ENCODE measurements around the gene TDRD5.

TDRD5 gene, protein sequence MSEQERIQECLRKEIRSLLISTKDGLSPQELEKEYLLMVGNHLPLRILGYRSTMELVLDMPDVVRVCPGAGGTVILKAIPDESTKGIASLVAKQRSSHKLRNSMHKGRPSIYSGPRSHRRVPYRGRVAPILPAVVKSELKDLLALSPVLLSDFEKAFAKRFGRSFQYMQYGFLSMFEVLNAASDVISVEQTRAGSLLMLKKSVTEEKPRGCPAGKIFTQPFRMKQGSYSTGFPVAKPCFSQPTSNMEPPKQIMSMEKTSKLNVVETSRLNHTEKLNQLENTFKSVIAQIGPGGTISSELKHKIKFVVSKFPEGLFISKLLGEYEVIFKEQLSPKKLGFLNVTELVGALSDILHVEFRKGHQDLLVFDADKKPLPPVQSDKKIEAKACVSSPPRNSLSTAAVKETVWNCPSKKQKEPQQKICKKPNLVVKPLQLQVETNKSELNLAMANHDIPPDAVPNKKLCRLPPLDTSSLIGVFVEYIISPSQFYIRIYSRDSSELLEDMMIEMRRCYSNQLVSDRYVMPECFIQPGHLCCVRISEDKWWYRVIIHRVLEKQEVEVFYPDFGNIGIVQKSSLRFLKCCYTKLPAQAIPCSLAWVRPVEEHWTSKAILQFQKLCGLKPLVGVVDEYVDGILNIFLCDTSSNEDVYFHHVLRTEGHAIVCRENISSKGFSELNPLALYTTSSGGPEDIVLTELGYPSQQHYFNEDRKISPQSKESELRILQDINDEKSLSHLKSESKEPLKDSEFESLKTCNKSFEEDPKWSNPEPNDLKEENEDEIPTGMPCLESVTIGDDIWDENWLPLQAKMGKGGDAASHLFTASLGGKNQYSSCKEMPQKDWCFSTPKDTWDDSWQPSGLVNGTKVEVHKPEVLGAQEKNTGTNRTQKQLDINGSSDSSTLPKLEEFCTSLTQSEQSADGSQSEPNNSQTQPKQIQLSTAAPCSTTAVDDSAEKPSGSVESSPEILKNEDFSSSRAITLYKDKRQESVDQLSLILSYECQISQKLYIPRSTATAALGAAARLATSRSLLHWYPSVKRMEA

DNA sequence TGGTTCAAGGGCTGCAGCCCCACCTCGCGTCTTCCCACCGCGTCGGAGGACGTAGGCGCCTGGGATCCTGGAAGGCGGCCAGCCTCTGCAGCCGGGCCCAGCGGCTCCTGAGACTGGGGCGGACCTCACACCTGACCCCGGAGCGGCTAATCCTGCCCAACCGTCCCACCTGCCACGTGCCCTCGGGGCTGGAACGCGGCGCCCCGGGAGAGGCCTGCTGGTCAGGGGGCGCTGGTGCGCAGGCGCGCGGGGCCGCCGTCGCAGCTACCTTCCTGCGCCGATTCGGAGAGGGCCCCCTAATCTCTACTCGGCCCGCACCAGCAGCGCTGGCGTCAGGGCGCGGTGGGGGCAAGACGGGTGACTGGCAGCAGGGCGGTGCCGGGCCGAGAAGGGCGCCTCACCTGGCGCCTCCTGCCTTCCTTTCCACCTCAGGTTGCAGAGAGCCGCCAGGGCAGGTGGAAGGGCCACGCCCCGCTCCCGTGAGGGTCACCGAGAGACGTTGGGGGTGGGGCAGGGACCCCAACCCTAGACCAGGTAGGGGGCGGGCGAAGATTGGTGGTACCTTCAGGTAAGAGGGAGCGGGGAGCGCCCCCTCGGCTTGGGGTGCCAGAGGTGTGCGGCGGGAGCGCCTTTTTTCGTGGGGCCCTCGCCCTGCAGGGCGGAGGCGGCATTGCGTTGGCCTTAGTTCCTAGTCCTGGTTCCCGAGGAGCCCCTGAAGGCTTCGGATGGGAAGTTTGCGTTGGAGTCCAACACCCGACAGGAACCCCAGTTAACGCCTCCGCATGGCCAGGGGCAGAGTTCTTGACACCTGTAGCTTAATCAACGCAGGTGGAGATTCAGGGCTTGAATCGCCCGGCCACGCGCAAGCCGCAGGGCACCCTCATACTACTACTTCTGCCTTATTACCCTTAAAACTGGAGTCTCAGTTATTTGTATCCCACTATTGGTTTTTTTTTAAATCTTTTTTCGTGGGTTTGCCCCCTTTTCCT, at the start of gene TDRD5:
TSS of gene TDRD5 (plus strand) at position 241 of the 989 bp plus-strand sequence. CDS start 784 bp downstream, outside the sequence.
- no peak for DNase-seq

DNA sequence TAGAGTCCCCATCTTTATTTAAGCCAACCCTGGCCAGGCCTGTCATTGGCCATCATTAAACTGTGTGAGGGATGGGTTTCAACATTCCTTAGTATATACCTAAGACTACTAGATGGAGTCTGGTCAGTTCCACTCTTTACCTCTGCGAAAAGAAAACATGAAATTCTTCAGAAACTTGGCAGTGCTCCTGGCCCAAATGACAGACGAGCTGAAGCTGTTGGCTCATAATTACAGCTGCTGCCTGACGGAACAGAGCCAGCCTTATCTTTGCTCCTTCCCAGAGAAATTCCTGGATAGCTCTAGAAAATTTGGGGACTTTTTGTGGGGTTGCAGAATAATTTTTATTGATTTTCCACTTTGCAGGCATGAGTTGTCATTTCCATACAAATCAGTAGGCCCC, 46.3 kb upstream of the TDRD5 start:
- DNase-seq, result no peak

DNA sequence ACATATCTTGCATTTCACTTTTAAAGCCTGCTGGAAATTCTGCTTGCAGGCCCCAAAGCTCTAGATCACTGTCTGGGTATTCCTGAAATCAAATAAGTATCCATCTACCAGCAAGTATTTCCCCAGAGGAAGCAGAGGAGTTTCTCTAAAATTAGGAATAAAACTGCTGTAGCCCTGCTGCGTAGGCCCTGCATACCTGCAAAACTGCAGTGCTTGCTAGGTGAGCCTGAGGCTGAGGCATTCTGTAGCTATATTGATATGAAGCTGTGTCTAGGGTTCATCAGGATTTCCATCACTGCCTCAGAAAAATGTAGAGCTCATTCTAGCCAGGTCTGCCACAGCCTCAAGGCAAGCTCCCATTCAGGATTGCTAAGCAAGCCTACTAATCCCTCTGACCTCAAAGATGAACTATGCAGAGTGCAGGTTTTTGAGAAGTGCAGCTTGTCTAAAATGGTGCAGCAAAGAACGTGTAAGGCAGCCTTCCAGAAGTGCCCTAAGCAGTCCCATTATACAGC, 44.6 kb upstream of the TDRD5 start:
- no peak for DNase-seq

DNA sequence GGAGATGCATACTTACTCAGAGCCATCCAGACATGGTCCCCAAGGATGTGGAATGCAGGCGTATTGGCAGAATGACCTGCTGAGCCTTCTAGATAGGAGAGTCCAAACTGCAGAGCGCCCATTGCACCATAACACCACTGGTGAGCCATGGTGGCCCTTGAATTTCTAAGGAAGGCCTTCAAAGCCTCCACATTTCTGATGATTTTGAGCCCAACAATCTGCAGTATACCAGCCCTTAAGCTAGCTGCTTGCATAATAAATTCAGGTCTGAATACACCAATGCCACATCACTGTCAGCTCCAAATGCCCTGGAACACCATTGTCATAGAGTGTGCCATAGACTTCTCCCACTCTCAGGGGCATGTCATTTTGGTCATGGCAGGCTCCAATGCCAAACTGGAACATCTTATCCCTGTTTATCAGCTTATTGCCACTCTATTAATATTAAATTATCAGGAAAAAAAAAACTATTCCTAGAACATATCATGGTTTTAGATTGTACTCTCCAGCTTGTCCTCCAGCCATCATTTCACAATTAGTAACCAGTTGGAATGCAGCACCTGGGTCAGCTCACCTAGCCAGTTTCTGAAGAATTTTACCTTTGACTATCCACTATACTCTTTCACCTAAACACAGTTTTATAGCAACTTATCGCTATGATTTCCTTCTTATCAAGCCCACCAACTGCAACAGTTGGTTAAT, 42.8 kb upstream of the TDRD5 start:
- no peak for DNase-seq

DNA sequence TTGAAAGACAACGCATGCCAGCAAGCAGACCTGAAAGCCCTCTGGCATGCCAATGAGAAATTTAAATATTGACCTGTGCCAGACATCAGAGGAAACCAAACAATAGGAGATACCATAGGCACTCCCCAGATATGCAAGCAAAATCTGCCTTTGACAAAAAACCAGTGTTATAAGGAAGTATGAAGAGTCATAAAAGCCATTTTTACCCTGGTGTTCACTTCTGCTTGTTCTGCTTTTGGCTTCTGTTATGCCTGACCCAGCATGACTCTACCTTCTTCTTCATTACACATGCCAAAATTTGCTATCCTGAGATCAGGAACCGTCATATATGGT, 42.3 kb upstream of the TDRD5 start:
- no peak for DNase-seq

DNA sequence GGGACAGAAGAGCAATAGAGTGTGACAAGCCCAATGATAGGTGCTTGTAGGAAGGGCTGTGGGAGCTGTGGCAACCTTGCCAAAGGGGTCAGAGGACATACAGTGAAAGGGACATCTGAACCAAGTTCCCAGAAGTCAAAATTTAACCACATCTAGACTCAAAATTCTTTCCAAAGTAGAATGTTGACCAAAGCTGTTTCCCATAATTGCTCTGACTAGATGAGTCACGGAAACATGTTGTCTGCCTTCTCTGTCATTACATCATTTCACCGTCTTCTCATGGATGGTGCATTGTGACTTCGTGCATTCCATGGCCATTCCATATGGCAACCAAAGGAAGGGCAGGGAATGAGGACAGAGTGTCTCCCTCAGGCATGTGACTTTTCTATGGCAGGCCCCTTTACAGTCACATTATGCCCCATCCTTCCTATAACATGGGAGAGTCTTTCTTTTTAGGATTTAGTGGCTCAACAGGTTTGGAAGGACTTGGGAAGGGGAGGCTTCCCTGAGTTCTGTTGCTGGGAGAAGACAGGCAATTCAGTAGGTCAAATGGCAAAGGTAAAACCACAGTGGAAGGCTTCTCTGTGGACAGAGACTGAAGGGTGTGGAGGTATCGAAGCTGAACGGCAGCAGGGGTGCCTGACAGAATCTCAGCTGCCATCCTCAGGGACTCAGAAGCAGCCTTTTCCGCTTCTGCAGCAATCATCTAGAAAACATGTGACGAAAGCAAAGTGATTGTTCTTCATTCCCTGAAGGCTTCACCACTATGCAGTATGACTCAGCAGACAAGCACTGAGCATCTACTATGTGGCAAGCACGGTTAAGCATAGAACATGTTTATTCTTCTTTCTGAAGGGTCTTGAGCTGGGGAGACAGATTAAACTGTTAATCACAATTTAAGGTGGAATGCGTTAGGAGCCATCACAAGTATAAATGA, 40.6 kb upstream of the TDRD5 start:
- no peak for DNase-seq

DNA sequence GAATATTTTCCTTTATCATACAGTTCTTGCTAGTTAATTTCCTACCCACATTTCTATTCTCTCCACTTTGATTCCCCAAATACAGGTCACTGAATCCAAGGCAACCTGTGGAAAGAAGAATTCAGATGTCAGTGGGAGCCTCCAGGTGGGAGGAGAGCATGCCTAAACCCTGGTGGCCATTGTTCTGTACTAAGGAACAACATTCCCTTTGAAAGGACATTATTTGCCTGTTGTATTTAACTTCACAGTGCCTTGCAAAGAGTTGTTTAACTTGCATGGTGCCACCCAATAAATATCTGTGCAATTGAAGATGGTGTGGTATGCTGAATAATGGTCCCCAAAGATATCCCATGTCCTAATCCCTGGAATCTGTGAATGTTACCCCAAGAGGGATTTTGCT, 37.2 kb upstream of the TDRD5 start:
- no peak for DNase-seq

DNA sequence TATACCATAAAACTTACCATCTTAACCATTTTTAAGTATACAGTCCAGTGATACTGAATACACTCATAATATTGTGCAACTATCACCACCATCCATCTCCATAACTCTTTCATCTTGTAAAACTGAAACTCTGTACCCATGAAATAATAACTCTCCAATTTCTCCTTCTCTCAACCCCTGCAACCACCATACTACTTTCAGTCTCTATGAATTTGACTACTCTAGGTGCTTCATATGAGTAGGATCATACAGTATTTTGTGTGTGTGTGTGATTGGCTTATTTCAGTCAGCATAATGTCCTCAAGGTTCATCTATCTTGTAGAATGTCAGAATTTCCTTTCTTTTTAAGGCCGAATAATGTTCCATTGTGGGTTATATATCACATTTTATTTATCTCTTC, 33.6 kb upstream of the TDRD5 start:
- no peak for DNase-seq

DNA sequence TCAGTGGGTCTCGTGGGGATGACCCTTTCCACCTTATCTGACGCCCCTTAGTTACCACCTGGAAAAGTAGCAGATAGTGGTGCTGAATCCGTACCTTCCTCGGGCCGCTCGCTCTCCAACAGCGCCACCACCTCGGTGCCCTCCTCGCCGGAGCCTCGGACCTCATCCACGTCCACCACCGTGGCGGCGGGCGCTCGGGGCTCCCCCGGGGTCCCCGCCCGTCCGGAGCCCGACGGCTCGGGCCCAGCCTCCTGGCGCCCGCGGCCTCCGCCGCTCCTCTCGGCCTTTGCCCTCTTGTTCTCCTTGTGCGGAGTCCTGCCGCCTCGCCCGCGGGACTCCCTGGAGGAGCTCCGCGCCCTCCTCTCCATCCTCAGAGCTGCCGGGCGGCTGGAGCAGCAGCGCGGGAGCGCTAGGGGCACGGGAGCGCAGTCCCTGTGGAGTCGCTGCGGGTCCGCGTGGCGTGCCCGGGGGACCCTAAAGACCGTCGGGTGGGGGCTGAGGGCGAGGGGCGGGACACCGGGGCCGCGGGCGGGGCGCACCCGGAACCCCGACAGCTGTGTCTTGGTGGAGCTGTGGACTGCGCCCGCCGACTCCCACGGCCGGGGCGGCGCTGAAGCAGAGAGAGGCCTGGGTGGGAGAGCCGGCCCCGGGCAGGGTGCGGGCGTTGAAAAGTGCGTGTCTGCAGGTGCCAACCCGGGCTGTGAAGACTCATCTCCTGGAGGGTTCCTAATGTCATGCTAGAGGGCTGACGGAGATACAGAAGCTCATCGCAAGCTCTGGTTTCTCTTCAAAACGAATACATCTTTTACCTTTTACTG, 15.9 kb upstream of the TDRD5 start, which contains the start of gene NPHS2:
TSS of gene NPHS2 (minus strand) at position 452 of the 818 bp plus-strand sequence. CDS start at position 368, 84 bp downstream.
- DNase-seq, result no peak

DNA sequence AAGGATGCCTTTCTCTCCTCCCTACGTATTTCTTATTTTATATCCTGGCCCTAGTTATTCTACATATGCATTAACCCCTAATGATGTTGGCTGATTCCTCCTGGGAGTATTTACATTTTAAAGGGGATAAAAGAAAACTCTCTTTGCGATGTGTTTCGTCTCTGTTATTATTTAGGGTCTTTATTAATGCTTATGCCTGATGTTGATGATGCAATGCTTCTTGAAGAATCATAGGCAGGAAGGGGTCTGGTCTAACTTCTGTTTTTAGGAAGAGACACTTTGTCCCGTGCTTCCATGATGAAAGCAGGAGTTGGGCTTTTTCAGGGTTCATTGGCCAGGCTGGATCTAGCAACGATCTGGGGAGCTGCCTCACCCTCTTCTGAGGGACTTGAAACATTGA, 15.1 kb upstream of the TDRD5 start:
- no peak for DNase-seq

DNA sequence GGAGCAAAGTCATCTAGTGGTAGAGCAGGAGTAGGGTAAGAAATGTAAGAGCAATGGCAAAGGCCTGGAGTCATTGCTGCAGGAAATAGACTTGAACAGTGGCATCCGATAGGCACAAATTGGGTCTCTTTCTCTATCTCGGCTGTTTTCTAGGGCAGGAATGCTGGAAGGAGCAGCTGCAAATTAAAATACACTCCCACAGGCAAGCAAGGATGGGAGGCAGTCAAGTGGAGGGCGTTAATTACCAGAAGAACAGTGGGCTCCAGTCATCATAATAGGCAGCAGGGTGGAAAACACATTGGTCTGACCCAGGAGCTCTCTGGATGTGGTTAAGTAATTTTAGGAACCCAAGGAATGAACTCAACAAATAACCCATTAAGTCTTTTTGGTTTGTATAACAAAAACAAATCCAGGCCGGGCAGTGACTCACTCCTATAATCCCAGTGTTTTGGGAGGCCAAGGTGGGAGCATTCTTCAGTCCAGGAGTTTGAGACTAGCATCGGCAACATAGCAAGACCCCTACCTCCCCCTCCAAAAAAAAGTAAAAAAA, 7.8 kb upstream of the TDRD5 start:
- DNase-seq, result no peak

DNA sequence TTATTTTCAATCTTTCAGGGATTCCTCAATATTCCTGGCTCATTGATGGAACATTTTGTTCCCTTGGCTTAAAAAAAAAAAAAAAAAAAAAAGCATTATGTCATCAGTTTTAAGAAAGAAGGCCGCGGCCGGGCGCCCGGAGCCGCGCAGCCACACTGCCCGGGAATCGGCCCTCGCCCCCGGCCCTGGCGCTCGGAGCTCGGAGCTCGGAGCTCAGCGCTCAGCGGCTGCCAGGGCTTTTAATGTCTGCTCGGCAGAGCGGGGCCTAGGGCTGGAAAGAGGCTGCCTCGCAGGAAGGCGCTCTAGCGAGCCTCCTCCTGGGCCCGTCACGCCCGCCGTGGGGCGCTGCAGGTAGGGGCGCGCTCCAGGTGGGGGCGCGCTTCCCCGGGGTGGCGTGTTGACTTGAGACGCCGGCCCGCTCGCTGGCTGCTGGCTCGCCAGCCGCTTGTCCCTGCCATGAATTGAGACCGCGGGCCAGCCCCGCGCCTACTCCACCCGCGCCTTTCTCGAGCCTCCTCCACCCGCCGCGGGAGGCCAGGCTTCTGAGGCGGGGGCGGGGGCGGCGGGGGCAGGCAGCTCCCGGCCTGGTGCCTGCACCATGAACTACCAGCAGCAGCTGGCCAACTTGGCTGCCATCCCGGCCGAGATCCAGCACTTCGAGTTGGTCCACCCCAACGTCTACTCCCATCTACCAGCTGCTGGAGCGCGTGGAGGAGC, 5.4 kb upstream of the TDRD5 start:
- DNase-seq, result no peak

DNA sequence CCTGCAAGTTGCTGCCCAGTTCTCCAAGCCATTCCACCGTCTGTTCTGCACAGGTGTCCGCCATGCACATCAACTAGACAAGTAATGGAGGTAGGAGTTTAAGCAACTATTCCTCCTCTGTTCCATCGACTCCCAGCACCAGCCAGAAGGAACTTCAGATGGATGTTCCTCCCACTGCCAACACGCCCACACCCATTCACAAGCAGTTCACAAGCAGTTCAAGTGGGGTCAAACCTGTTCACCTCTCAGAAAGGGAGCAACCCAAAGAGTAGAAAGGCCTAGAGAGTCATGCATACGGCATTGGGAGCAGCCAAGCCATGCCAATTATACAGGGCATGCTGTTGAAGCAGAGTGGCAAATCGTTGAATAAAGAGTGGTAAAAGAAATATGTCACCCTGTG, 4.3 kb upstream of the TDRD5 start:
- no peak for DNase-seq

DNA sequence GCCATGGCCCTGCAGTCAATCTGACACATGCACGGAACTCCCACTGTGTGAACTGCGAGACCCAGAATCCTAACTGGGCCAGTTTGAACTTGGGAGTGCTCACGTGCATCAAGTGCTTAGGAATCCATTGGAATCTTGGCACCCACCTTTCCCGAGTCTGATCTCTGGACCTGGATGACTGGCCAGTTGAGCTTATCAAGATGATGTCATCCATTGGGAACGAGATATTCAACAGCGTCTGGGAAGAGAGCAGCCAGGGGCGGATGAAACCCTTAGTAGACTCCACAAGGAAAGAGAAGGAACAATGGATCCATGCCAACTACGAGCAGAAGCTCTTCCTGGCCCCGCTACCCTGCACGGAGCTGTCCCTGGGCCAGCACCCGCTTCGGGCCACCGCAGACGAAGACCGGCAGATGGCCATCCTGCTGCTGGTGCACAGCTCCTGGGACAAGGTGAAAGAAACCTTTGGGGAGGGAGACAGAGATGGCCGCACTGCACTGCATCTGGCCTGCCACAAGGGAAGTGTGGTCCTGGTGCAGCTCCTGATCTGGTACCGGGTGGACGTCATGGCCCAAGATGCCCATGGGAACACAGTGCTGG, 3.1 kb upstream of the TDRD5 start:
- no peak for DNase-seq

DNA sequence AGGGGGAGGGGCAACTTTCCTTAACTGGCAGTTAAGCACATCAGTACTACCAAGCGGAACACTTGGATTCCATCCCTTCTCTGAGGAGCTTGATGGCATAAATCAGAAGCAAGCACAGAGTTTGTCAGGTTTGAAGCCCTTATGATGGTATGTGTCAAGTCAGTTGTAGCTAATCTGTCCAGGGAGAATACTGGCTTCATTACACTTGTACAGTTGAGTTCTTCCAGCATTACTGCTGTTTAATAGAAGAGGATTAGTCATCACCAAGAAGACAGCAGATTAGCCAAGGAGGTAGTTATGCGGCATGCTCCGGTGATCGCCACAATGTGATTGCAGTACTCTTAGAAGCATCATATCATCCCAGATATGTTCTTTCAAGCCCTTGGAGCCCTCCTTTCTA, 2.1 kb upstream of the TDRD5 start:
- DNase-seq, result no peak

DNA sequence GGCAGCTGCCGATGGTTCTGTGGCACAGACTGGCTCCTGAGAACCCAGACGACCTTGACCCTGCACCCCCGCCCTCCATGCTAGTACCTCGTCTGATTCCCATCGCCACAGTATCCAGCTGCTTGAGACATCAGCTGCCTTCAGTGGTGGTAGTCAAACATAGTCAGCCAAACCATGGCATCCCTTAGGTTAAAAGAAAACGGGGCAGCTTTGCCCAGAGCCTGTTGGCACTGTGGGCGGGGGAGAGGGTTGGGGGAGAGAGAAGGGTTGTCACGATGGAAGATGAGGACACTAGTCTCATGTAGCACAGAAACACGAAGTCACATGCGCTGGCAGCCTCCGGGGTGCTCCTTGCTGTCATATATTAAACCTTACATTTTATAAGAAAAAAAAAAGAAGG, 961 bp upstream of the TDRD5 start:
- DNase-seq, result no peak

DNA sequence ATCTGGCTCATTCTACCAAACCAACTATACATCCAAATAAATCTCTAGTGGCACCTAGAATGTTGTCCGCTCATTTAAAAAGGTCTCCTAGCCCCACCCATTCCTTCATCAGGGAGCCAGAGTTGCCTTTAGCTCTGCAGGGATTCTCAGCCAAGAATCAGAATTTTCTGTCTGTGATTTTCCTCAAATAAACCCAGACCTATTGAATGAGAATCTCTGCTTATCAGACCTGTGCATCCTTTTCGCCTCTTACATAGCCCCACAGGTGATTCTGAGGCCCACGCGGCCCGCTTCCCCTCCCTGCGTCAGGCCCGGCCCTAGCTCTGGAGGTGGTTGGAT, 410 bp upstream of the TDRD5 start:
- DNase-seq, result no peak

DNA sequence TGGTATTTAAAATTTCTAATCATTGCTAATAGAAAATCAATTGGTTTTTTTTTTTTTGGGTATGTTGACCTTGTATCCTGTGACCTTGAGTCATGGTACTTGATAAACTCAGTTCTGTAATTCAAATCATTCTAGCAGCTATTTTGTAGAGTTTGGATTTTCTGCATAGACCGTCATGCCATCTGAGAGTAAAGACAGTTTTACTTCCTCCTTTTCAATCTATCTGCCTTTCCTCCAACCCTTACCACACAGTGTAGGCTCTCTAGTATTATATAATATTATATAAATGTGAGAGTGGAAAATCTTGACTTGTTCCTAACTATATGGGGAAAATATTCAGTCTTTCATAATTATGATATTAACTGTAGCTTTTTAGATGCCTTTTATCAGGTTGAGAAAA, 7.0 kb downstream of the TDRD5 start:
- DNase-seq, result no peak

Data from CD4-positive, alpha-beta T cell treated with Interleukin-15 for 1 hour (primary cell).